Sigmoid colon (tissue), 4 donors: ENCODE results near the gene BAHCC1.

Experiments used
- EP300 ChIP-seq, 4 donors: sonication (generic); formaldehyde crosslinking; IDR thresholded peaks; one replicate each; pipeline ENCODE4 v1.6.1; 2017; ENCODE audit warnings: antibody characterized with exemption in 4 of 4
- POLR2A ChIP-seq, 2 donors: fragments of 450-650 bp; IDR thresholded peaks; one replicate each; pipeline ENCODE4 v1.6.1; 2016; ENCODE audit warnings: antibody characterized with exemption in 2 of 2, mild to moderate bottlenecking in 2 of 2, moderate library complexity in 2 of 2
- POLR2AphosphoS5 ChIP-seq, 4 donors: sonication (generic); formaldehyde crosslinking; IDR thresholded peaks; one replicate each; pipeline ENCODE4 v1.6.1; 2017; ENCODE audit warnings: antibody characterized with exemption in 4 of 4
- TF ChIP-seq, protein P1 (sequence below), 4 experiments: fragments of 450-650 bp in 3 of 4; fragments of 200-600 bp in 1 of 4; IDR thresholded peaks; one replicate each; pipeline ENCODE4 v1.5.1; 2016 to 2019; ENCODE audit warnings: antibody characterized with exemption in 4 of 4, mild to moderate bottlenecking in 3 of 4, moderate library complexity in 2 of 4

DNA sequence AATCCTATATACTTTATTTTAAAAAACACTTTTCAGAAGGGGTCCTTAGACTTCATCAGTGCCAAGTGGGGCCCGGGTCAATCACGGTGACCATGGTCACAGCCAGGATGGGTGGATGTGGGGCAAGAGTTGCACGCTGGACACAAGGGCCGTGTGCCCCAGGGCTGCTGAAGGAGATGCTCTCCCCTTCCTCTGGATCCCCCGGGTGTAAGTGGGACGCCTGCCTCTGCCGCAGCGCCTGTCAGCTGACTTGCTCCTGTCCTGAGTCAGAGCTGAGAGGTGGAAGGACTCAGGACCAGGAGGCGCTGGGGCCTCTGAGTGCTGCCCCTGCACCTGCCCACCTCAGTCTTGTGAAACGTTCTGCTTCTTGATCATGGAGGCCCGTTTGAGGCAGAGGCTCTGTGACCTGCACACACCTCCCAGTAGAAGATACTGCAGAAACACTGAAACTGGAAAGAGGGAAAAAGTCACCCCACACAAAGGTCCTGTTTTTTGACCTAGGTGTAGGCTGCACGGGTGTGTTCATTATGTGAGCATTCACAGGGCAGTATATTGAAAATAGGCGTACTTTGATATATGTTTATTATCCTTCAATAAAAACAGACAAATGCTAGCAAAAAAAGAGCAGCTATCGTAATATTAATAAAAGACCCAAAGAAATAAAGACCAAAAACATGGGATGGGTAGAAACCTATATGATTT lies 40.9 kb upstream of the BAHCC1 start:
- TF ChIP-seq, protein P1, sequence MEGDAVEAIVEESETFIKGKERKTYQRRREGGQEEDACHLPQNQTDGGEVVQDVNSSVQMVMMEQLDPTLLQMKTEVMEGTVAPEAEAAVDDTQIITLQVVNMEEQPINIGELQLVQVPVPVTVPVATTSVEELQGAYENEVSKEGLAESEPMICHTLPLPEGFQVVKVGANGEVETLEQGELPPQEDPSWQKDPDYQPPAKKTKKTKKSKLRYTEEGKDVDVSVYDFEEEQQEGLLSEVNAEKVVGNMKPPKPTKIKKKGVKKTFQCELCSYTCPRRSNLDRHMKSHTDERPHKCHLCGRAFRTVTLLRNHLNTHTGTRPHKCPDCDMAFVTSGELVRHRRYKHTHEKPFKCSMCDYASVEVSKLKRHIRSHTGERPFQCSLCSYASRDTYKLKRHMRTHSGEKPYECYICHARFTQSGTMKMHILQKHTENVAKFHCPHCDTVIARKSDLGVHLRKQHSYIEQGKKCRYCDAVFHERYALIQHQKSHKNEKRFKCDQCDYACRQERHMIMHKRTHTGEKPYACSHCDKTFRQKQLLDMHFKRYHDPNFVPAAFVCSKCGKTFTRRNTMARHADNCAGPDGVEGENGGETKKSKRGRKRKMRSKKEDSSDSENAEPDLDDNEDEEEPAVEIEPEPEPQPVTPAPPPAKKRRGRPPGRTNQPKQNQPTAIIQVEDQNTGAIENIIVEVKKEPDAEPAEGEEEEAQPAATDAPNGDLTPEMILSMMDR (IDR thresholded peaks at IDR 0.05) = no peak
- no peak for TF ChIP-seq POLR2AphosphoS5 (IDR thresholded peaks at IDR 0.05)
- no peak for TF ChIP-seq POLR2A (IDR thresholded peaks at IDR 0.05)
- no peak for TF ChIP-seq EP300 (IDR thresholded peaks at IDR 0.05)
